Ovary (tissue), 3 donors: Measurements from ENCODE around the gene CCDC34.

ENCODE experiments used
- CTCF ChIP-seq, 3 donors: fragments of 450-650 bp in 2 of 3; fragments of 200-600 bp in 1 of 3; IDR thresholded peaks; one replicate each; pipeline versions ENCODE4 v1.5.1 to v1.8.0; 2016 to 2022; ENCODE audit warnings: antibody characterized with exemption in 3 of 3, mild to moderate bottlenecking in 1 of 3
- POLR2A ChIP-seq: fragments of 450-650 bp; IDR thresholded peaks from one replicate; pipeline ENCODE4 v1.6.1; 2017; ENCODE audit warnings: antibody characterized with exemption, mild to moderate bottlenecking, moderate library complexity
- donor health status: DM: no; HTN: no; CAD: no.

GRCh38 chr11:27388001-27388400 lies 25.0 kb upstream of the CCDC34 start:
- TF ChIP-seq CTCF (IDR thresholded peaks at IDR 0.05): no peak
- TF ChIP-seq POLR2A: no peak
